Stimulated activated CD8-positive, alpha-beta memory T cell treated with anti-CD3 and anti-CD28 coated beads, Interleukin-12 subunit alpha, Interleukin-12 subunit beta, amount 100 ng/mL, for 1 hour (primary cell): Measurements from ENCODE around the gene SLC31A2.

ENCODE experiments used
- DNase-seq: peaks from one replicate; pipeline ENCODE4 v3.0.0-alpha.2; 2020; ENCODE audit warnings: low read depth

The SLC31A2 gene

GRCh38 chr9:113186137-113186755 lies 35.4 kb downstream of the SLC31A2 start:
- DNase-seq, result no peak

GRCh38 chr9:113187929-113188595 lies 37.3 kb downstream of the SLC31A2 start:
- DNase-seq, result no peak

- no peak for DNase-seq
Observed at GRCh38 chr9:113192455-113192854, 41.6 kb downstream of the SLC31A2 start.

GRCh38 chr9:113199683-113200329 lies 49.0 kb downstream of the SLC31A2 start:
- DNase-seq, result no peak

- no peak for DNase-seq
Observed at GRCh38 chr9:113205432-113205831, 54.6 kb downstream of the SLC31A2 start.

GRCh38 chr9:113205861-113206260 lies 55.1 kb downstream of the SLC31A2 start:
- DNase-seq, result no peak

- DNase-seq, result no peak
Observed at GRCh38 chr9:113210815-113211214, 60.0 kb downstream of the SLC31A2 start.
